ENCODE results near the gene CYB5R4.

CYB5R4 gene, protein sequence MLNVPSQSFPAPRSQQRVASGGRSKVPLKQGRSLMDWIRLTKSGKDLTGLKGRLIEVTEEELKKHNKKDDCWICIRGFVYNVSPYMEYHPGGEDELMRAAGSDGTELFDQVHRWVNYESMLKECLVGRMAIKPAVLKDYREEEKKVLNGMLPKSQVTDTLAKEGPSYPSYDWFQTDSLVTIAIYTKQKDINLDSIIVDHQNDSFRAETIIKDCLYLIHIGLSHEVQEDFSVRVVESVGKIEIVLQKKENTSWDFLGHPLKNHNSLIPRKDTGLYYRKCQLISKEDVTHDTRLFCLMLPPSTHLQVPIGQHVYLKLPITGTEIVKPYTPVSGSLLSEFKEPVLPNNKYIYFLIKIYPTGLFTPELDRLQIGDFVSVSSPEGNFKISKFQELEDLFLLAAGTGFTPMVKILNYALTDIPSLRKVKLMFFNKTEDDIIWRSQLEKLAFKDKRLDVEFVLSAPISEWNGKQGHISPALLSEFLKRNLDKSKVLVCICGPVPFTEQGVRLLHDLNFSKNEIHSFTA

GRCh38 chr6:83859410-83860358 lies at the start of gene CYB5R4:
Gene CYB5R4, plus strand, starts transcription at chr6:83859689. Its CDS starts 94 bp downstream, at chr6:83859783.
- peak; percentile 95 for DNase-seq (ENCODE audit: extremely low read depth, insufficient read length)
- no peaks in the 10 kb centered on the region for H3K27me3 ChIP-seq (replicated peaks; ENCODE audit: control insufficient read depth, insufficient read depth, low read length)
- no peaks in the 10 kb centered on the region for H3K36me3 ChIP-seq (ENCODE audit: control insufficient read depth, insufficient read depth, low read length)
- TF ChIP-seq CTCF (IDR thresholded peaks at IDR 0.05; ENCODE audit: insufficient read depth, low read length, poor library complexity, severe bottlenecking), result peak; percentile 63
- peak within 1 kb of the TSS; percentile 94 for H3K4me3 ChIP-seq (replicated peaks; ENCODE audit: low read depth, low read length)

- H3K27me3 ChIP-seq (replicated peaks; ENCODE audit: control insufficient read depth, insufficient read depth, low read length), result no peaks in the 10 kb centered on the region; the same call in 1 of the 2 replicates
- no peak for TF ChIP-seq CTCF (IDR thresholded peaks at IDR 0.05; ENCODE audit: insufficient read depth, low read length, poor library complexity, severe bottlenecking)
- H3K36me3 ChIP-seq (ENCODE audit: control insufficient read depth, insufficient read depth, low read length), result no peaks in the 10 kb centered on the region
- DNase-seq (ENCODE audit: extremely low read depth, insufficient read length), result no peak
- no peak overlapping the region for H3K4me3 ChIP-seq (replicated peaks; ENCODE audit: low read depth, low read length)
Measured at GRCh38 chr6:83812595-83812994, 46.9 kb upstream of the CYB5R4 start.

DNA sequence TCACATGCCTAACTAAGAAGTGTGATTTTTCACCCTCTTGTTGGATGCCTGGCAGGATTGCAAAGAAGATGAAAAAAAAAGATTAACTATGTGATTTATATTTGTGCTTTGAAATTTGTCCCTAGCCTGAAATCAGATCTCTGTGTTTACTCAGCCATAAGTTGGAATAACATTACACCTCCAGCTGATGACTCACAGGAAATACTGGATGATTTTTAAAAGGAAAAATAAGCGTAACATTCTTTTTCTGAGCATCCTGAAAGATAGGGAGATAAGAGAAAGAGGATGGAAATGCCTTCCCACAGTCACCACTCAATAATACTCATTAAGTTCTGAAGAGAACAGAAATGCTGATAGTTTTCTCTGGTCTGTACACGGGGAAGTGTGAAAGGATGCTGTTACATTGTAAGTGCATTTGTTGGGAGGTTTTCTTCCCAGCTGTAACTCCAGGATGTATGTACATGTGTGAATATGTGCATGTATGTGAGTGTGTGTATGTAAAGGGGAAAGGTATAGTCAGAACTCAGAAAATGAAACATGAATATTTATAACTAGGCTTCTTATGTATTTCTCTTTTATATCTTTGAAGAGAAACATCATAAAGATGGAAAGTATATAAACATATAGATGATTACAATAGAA lies 43.7 kb upstream of the CYB5R4 start:
- no peaks in the 10 kb centered on the region for H3K36me3 ChIP-seq (ENCODE audit: control insufficient read depth, insufficient read depth, low read length)
- no peak for DNase-seq (ENCODE audit: extremely low read depth, insufficient read length)
- H3K27me3 ChIP-seq (replicated peaks; ENCODE audit: control insufficient read depth, insufficient read depth, low read length), result no peaks in the 10 kb centered on the region; the same call in 1 of the 2 replicates
- no peak for TF ChIP-seq CTCF (IDR thresholded peaks at IDR 0.05; ENCODE audit: insufficient read depth, low read length, poor library complexity, severe bottlenecking)
- H3K4me3 ChIP-seq (replicated peaks; ENCODE audit: low read depth, low read length), result no peak overlapping the region

DNA sequence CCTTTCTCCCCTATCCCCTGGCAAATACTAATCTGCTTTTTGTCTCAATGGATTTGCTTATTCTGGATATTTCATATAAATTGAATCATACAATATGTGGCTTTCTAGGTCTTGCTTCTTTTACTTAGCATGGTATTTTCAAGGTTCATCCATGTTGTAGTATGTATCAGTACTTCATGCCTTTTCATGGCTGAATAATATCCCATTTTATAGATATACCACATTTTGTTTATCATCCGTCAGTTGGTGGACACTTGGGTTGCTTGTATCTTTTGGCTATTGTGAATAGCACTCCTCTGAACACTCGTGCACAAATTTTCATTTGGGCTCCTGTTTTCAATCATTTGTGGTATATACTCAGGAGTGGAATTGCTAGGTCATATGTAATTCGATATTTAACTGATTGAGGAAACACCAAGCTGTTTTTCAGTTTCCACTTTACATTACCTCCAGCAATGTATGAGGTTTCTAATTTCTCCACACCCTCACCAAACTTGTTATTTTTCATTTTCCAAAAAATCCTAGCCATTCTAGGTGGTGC lies 36.8 kb upstream of the CYB5R4 start:
- TF ChIP-seq CTCF (IDR thresholded peaks at IDR 0.05; ENCODE audit: insufficient read depth, low read length, poor library complexity, severe bottlenecking), result no peak
- H3K4me3 ChIP-seq (replicated peaks; ENCODE audit: low read depth, low read length), result no peak overlapping the region
- H3K27me3 ChIP-seq (replicated peaks; ENCODE audit: control insufficient read depth, insufficient read depth, low read length), result no peaks in the 10 kb centered on the region
- no peaks in the 10 kb centered on the region for H3K36me3 ChIP-seq (ENCODE audit: control insufficient read depth, insufficient read depth, low read length)
- no peak for DNase-seq (ENCODE audit: extremely low read depth, insufficient read length)

GRCh38 chr6:83824388-83824801 lies 35.1 kb upstream of the CYB5R4 start:
- H3K27me3 ChIP-seq (replicated peaks; ENCODE audit: control insufficient read depth, insufficient read depth, low read length), result no peaks in the 10 kb centered on the region
- H3K36me3 ChIP-seq (ENCODE audit: control insufficient read depth, insufficient read depth, low read length), result no peaks in the 10 kb centered on the region
- no peak overlapping the region for H3K4me3 ChIP-seq (replicated peaks; ENCODE audit: low read depth, low read length)
- no peak for DNase-seq (ENCODE audit: extremely low read depth, insufficient read length)
- no peak for TF ChIP-seq CTCF (IDR thresholded peaks at IDR 0.05; ENCODE audit: insufficient read depth, low read length, poor library complexity, severe bottlenecking)
